ENCODE results near the gene CUEDC1. TPM values are rescaled to one million over a fixed set of nuclear protein-coding genes. Genes with fewer than 3 reads are reported as not detected.
A peak's percentile ranks its signal among the peaks of the same experiment; 100 is the strongest.

Gene CUEDC1
- total and polyA plus RNA-seq, 2 of the 13 experiments (the other 11 are each of a cell fraction or from before 2014, with no cell fraction given), result 7.4 to 12.9 TPM

GRCh38 chr17:57988301-57989250, 33.4 kb upstream of the CUEDC1 start (continued):
- TF ChIP-seq HIC2 (CRISPR knock-in tag; IDR thresholded peaks at IDR 0.05; ENCODE audit: low read depth), result peak; percentile 66; the same call in 1 of the 2 replicates
- no peak for TF ChIP-seq TIGD3 (CRISPR knock-in tag; IDR thresholded peaks at IDR 0.05; ENCODE audit: borderline replicate concordance)
- TF ChIP-seq ZNF530 (CRISPR knock-in tag; IDR thresholded peaks at IDR 0.05; ENCODE audit: low read depth), result no peak
- TF ChIP-seq RNF219 (CRISPR knock-in tag; IDR thresholded peaks at IDR 0.05), result no peak
- TF ChIP-seq ZNF160 (CRISPR knock-in tag; IDR thresholded peaks at IDR 0.05), result no peak; the same call in 1 of the 2 replicates
- no peak for TF ChIP-seq ZNF550 (CRISPR knock-in tag; IDR thresholded peaks at IDR 0.05; ENCODE audit: borderline replicate concordance)
- no peak for TF ChIP-seq HMGA1 (CRISPR knock-in tag; conservative IDR thresholded peaks at IDR 0.05)
- TF ChIP-seq TAF15 (IDR thresholded peaks at IDR 0.05; ENCODE audit: low read depth, low read length, poor library complexity, severe bottlenecking), result no peak
- peak; percentile 74; the same call in 1 of the 2 replicates for TF ChIP-seq E2F2 (CRISPR knock-in tag; IDR thresholded peaks at IDR 0.05; ENCODE audit: borderline replicate concordance)
- no peak for TF ChIP-seq ZNF883 (CRISPR knock-in tag; IDR thresholded peaks at IDR 0.05; ENCODE audit: not compliant biosample characterization)
- 0 out of 2 replicates have a peak, but pooled peaks have one; percentile 76 for TF ChIP-seq ZNF34 (CRISPR knock-in tag; IDR thresholded peaks at IDR 0.05; ENCODE audit: borderline replicate concordance)
- no peak for TF ChIP-seq REL (CRISPR knock-in tag; conservative IDR thresholded peaks at IDR 0.05)
- no peak for TF ChIP-seq PBX3 (CRISPR knock-in tag; IDR thresholded peaks at IDR 0.05; ENCODE audit: borderline replicate concordance)
- TF ChIP-seq ZNF605 (CRISPR knock-in tag; IDR thresholded peaks at IDR 0.05), result no peak
- TF ChIP-seq TEF (CRISPR knock-in tag; IDR thresholded peaks at IDR 0.05), result no peak; the same call in 1 of the 2 replicates
- TF ChIP-seq HDAC1 (CRISPR knock-in tag; IDR thresholded peaks at IDR 0.05), result peak; percentile 61; the same call in 1 of the 2 replicates
- peak; percentile 40; the same call in 1 of the 2 replicates for TF ChIP-seq ZSCAN9 (CRISPR knock-in tag; IDR thresholded peaks at IDR 0.05; ENCODE audit: borderline replicate concordance)
- no peak for TF ChIP-seq GTF2F1 (IDR thresholded peaks at IDR 0.05; ENCODE audit: low read length)
- no peak for TF ChIP-seq FOXK2 (IDR thresholded peaks at IDR 0.05)
- no peak for TF ChIP-seq JUN (CRISPR knock-in tag; IDR thresholded peaks at IDR 0.05)

All from HepG2 (cell line).